ENCODE results near the gene SERGEF.

Gene SERGEF

DNA sequence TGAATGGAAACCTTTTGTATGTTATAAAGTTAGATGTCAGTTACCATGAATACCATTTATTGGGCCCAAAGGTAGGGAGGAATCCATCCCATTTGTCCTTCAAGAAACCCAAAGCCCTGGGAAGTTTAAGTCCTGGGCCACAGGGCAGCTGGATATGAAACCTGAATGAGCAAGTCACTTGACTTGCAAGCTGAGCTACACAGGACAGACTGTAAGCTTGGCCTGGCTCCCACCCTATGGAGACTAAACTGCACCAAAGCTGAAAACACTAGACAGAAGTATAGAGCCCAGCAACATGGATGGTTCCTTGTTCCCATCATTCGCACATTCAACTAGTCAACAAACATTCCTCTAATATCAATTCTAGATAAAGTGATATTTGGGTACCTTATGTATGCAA is 207.0 kb downstream of the SERGEF start:
- no peak for FAIRE-seq
- no peak for TF ChIP-seq POLR2AphosphoS5 (IDR thresholded peaks at IDR 0.05; ENCODE audit: low read depth, low read length)
- TF ChIP-seq PAX5 (IDR thresholded peaks at IDR 0.05; ENCODE audit: insufficient read depth, low read length, severe bottlenecking): no peak
- no peak for TF ChIP-seq POU2F2 (IDR thresholded peaks at IDR 0.05; ENCODE audit: low read depth, low read length)
- TF ChIP-seq POLR2A (IDR thresholded peaks at IDR 0.05; ENCODE audit: low read depth, low read length): no peak
- no peak for TF ChIP-seq SPI1 (IDR thresholded peaks at IDR 0.05; ENCODE audit: low read depth, low read length)
- TF ChIP-seq TAF1 (IDR thresholded peaks at IDR 0.05; ENCODE audit: low read depth, low read length): no peak

GRCh38 chr11:17805043-17805442 is 207.8 kb downstream of the SERGEF start:
- FAIRE-seq (no peak), DNase-seq (ENCODE audit: insufficient read length, low spot score) (no peak)
- TF ChIP-seq TAF1 (IDR thresholded peaks at IDR 0.05; ENCODE audit: low read depth, low read length): no peak
- no peak for TF ChIP-seq POU2F2 (IDR thresholded peaks at IDR 0.05; ENCODE audit: low read depth, low read length)
- TF ChIP-seq SPI1 (IDR thresholded peaks at IDR 0.05; ENCODE audit: low read depth, low read length): no peak
- TF ChIP-seq POLR2A (IDR thresholded peaks at IDR 0.05; ENCODE audit: low read depth, low read length): no peak
- no peak for TF ChIP-seq PAX5 (IDR thresholded peaks at IDR 0.05; ENCODE audit: insufficient read depth, low read length, severe bottlenecking)
- TF ChIP-seq POLR2AphosphoS5 (IDR thresholded peaks at IDR 0.05; ENCODE audit: low read depth, low read length): no peak

More for the DNA sequence above, 207.0 kb downstream of the SERGEF start:
- no peak for DNase-seq (ENCODE audit: insufficient read length, low spot score)

DNA sequence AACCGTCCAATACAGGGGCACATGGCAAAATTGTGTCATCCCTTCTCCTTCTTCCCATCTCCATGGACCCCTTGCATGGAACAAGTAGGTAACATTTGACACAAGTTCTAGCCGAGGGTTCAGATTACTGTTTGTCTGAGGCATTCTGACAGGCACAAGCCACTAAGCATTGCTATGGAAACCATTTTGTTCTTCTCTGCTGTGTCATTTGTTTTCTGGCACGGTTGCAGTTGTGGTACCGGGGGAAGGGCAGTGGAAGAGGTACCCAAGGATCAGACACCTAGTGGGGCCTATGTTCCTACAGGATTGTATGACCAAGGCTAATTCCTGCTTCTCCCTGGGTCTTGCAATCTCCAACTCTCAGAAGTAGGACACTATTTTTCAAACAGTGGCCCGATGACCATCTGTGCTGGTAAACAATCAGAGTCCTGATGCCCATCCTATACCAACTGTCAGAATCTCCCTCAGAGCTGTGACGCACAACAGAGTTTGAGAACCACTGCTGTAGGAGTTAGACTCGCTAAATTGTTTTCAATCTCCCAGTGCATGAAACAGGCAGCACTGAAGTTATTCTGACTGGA is 209.0 kb downstream of the SERGEF start:
- no peak for FAIRE-seq
- no peak for TF ChIP-seq SPI1 (IDR thresholded peaks at IDR 0.05; ENCODE audit: low read depth, low read length)
- TF ChIP-seq POLR2A (IDR thresholded peaks at IDR 0.05; ENCODE audit: low read depth, low read length): no peak
- TF ChIP-seq POLR2AphosphoS5 (IDR thresholded peaks at IDR 0.05; ENCODE audit: low read depth, low read length): no peak
- no peak for TF ChIP-seq PAX5 (IDR thresholded peaks at IDR 0.05; ENCODE audit: insufficient read depth, low read length, severe bottlenecking)
- no peak for TF ChIP-seq POU2F2 (IDR thresholded peaks at IDR 0.05; ENCODE audit: low read depth, low read length)
- no peak for TF ChIP-seq TAF1 (IDR thresholded peaks at IDR 0.05; ENCODE audit: low read depth, low read length)
- no peak for DNase-seq (ENCODE audit: insufficient read length, low spot score)

- DNase-seq (ENCODE audit: insufficient read length, low spot score) (no peak), FAIRE-seq (no peak)
- TF ChIP-seq POLR2A (IDR thresholded peaks at IDR 0.05; ENCODE audit: low read depth, low read length) (no peak), SPI1 (IDR thresholded peaks at IDR 0.05; ENCODE audit: low read depth, low read length) (no peak), TAF1 (IDR thresholded peaks at IDR 0.05; ENCODE audit: low read depth, low read length) (no peak), POU2F2 (IDR thresholded peaks at IDR 0.05; ENCODE audit: low read depth, low read length) (no peak), PAX5 (IDR thresholded peaks at IDR 0.05; ENCODE audit: insufficient read depth, low read length, severe bottlenecking) (no peak), POLR2AphosphoS5 (IDR thresholded peaks at IDR 0.05; ENCODE audit: low read depth, low read length) (no peak)
Observed at GRCh38 chr11:17802491-17802890, 210.4 kb downstream of the SERGEF start.

- no peak for DNase-seq (ENCODE audit: insufficient read length, low spot score)
- TF ChIP-seq POU2F2 (IDR thresholded peaks at IDR 0.05; ENCODE audit: low read depth, low read length) (no peak), POLR2A (IDR thresholded peaks at IDR 0.05; ENCODE audit: low read depth, low read length) (no peak), POLR2AphosphoS5 (IDR thresholded peaks at IDR 0.05; ENCODE audit: low read depth, low read length) (no peak), SPI1 (IDR thresholded peaks at IDR 0.05; ENCODE audit: low read depth, low read length) (no peak), PAX5 (IDR thresholded peaks at IDR 0.05; ENCODE audit: insufficient read depth, low read length, severe bottlenecking) (no peak), TAF1 (IDR thresholded peaks at IDR 0.05; ENCODE audit: low read depth, low read length) (no peak)
- no peak for FAIRE-seq
Observed at GRCh38 chr11:17801166-17801565, 211.7 kb downstream of the SERGEF start.

DNA sequence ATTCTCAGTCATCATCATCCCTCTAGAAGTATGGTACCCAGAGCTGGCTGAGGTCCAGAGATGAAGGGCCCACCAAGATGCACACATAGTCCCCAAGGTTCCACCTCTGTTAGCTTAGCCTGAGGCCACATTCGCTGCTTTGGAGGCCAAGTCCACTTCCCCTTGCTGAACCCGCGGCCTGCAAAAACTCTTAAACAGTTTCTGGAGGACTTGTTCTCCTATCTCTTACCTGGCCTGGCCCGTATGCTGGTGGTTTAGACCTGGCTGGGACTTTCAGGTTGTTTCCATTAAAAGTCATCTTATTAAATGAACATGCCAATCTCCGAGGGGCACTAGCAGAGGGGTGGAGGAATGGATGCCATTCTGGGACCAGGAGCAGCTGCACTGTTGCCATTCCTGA is 213.7 kb downstream of the SERGEF start:
- FAIRE-seq (no peak), DNase-seq (ENCODE audit: insufficient read length, low spot score) (no peak)
- no peak for TF ChIP-seq POU2F2 (IDR thresholded peaks at IDR 0.05; ENCODE audit: low read depth, low read length)
- TF ChIP-seq TAF1 (IDR thresholded peaks at IDR 0.05; ENCODE audit: low read depth, low read length): no peak
- no peak for TF ChIP-seq PAX5 (IDR thresholded peaks at IDR 0.05; ENCODE audit: insufficient read depth, low read length, severe bottlenecking)
- no peak for TF ChIP-seq POLR2A (IDR thresholded peaks at IDR 0.05; ENCODE audit: low read depth, low read length)
- no peak for TF ChIP-seq POLR2AphosphoS5 (IDR thresholded peaks at IDR 0.05; ENCODE audit: low read depth, low read length)
- no peak for TF ChIP-seq SPI1 (IDR thresholded peaks at IDR 0.05; ENCODE audit: low read depth, low read length)

DNA sequence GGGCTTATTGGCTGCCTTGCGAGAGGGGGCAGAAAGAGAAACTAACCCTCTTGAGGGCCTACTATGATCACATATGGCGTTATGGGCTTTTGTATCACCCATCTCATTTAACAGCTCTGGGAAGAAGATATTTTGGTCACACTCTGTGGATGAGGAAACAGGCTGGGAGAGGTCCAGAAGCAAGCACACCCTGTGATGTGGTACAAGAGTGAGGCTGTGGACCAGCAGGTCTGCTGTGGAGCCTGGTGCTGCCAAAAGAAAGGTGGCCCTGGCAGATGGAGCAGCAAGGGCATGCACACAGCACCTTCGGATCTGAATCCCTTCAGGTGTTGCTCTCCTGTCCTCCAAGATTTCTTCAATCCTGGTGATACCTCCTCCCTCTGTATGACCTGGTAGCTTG is 214.1 kb downstream of the SERGEF start:
- TF ChIP-seq POU2F2 (IDR thresholded peaks at IDR 0.05; ENCODE audit: low read depth, low read length): no peak
- no peak for TF ChIP-seq POLR2A (IDR thresholded peaks at IDR 0.05; ENCODE audit: low read depth, low read length)
- TF ChIP-seq TAF1 (IDR thresholded peaks at IDR 0.05; ENCODE audit: low read depth, low read length): no peak
- no peak for TF ChIP-seq PAX5 (IDR thresholded peaks at IDR 0.05; ENCODE audit: insufficient read depth, low read length, severe bottlenecking)
- no peak for TF ChIP-seq SPI1 (IDR thresholded peaks at IDR 0.05; ENCODE audit: low read depth, low read length)
- TF ChIP-seq POLR2AphosphoS5 (IDR thresholded peaks at IDR 0.05; ENCODE audit: low read depth, low read length): no peak
- DNase-seq (ENCODE audit: insufficient read length, low spot score) (no peak), FAIRE-seq (no peak)

DNA sequence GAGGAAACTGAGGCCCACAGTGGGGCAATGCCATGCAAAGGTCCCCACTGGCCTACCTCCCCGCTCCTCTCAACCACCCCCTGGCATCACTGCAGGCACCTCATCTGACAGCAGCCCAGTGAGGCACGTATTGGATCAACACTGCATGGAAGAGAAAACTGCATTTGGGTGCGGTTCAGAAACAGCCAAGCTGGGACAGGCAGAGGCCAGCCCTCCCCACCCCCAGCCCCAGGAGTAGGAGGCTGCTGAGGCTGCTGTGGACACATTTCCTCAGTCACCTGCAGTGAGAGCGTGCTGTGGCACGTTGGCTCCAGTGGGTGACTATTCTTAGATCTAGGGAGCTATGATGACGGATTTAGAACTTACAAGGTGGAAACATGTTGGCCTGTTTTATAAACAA is 214.6 kb downstream of the SERGEF start:
- no peak for FAIRE-seq
- no peak for TF ChIP-seq TAF1 (IDR thresholded peaks at IDR 0.05; ENCODE audit: low read depth, low read length)
- no peak for TF ChIP-seq POLR2A (IDR thresholded peaks at IDR 0.05; ENCODE audit: low read depth, low read length)
- no peak for TF ChIP-seq SPI1 (IDR thresholded peaks at IDR 0.05; ENCODE audit: low read depth, low read length)
- no peak for TF ChIP-seq POU2F2 (IDR thresholded peaks at IDR 0.05; ENCODE audit: low read depth, low read length)
- TF ChIP-seq PAX5 (IDR thresholded peaks at IDR 0.05; ENCODE audit: insufficient read depth, low read length, severe bottlenecking): no peak
- no peak for TF ChIP-seq POLR2AphosphoS5 (IDR thresholded peaks at IDR 0.05; ENCODE audit: low read depth, low read length)
- DNase-seq (ENCODE audit: insufficient read length, low spot score): no peak

- TF ChIP-seq POLR2A (IDR thresholded peaks at IDR 0.05; ENCODE audit: low read depth, low read length) (no peak), PAX5 (IDR thresholded peaks at IDR 0.05; ENCODE audit: insufficient read depth, low read length, severe bottlenecking) (no peak), POLR2AphosphoS5 (IDR thresholded peaks at IDR 0.05; ENCODE audit: low read depth, low read length) (no peak), TAF1 (IDR thresholded peaks at IDR 0.05; ENCODE audit: low read depth, low read length) (no peak), SPI1 (IDR thresholded peaks at IDR 0.05; ENCODE audit: low read depth, low read length) (no peak), POU2F2 (IDR thresholded peaks at IDR 0.05; ENCODE audit: low read depth, low read length) (no peak)
- no peak for FAIRE-seq
- no peak for DNase-seq (ENCODE audit: insufficient read length, low spot score)
Observed at GRCh38 chr11:17796154-17796553, 216.7 kb downstream of the SERGEF start.
